GM21528 (cell line): ENCODE data around the gene OR2AK2.

Experiments
- ATAC-seq: cut with Tn5 transposase; IDR thresholded peaks from one replicate; pipeline ENCODE4 v1.9.1; 2021; ENCODE audit warnings: mild to moderate bottlenecking, moderate library complexity; ENCODE audit not compliant: unreplicated experiment, low FRiP score

The OR2AK2 gene

DNA sequence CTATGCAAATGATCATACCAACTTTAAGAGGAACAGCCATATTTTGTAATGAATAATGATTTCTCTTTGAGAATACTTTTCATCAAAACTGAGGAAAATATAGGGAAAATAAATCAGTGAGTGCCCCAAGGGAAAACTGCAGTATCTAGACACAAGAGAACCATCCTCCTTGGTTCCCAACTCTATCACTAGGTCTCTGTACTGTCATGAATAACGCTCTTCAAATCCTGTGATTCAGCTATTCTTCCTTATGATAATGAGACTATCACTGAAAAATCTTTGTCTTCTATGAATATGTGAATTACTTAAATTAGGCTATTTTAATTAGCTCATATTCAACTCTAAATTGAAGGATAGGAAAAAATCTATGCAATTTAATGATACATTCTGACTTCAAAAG is 50.8 kb downstream of the OR2AK2 start:
- no peak for ATAC-seq
